HG03025 (cell line): ENCODE data around the gene KDM5C.

ENCODE experiments used
- ATAC-seq: cut with Tn5 transposase; IDR thresholded peaks from one replicate; pipeline ENCODE4 v1.9.1; 2021; ENCODE audit warnings: mild to moderate bottlenecking, moderate library complexity; ENCODE audit not compliant: unreplicated experiment, low FRiP score

The KDM5C gene

DNA sequence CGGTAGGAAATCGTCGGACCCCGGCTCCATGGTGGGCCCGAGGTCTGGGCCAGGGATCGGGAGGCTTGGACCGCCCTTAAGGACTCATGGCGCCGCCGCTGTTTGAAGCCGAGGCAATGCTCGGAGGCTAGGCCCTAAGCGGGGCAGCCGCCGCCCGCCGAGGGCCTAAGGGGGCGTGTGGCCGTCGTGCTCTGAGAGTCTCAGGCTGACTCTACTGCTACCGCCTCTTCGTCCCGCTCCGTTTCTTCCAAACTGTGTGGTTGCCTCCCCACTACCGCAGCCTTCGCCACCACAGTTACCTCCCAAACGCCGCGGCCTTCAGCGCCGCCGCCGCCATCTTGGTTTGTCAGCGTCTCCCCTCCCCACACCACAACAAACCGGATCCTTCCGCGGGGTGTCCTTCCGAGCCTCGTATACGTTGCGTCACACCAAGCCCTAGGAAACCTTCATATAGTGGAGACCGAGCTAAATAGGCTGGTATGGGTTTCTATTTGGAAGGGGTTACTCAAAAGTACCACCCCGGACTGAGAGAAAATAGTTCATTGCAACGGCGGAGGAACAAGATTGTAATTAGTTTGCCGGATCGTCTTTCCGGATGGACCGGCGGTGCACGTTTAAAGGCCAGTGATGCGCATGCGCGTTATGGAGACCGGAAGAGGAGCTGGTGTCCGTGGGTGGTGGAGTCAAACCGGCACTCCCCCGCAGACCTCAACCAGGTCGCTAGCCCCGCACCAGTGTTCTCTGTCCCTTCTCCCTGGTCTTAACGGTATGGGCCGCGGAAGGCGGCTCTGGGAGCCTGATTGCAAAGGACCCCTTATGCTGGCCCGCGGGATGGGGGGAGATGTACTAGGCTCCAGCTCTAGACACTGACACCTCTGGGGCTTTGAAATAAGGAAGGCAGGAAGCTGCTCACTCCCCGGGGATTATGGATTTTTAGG is at the start of gene KDM5C:
KDM5C (minus strand) TSS at position 348 of the 938 bp plus-strand sequence; CDS start at position 30, 318 bp downstream.
- peak; percentile 64 for ATAC-seq

DNA sequence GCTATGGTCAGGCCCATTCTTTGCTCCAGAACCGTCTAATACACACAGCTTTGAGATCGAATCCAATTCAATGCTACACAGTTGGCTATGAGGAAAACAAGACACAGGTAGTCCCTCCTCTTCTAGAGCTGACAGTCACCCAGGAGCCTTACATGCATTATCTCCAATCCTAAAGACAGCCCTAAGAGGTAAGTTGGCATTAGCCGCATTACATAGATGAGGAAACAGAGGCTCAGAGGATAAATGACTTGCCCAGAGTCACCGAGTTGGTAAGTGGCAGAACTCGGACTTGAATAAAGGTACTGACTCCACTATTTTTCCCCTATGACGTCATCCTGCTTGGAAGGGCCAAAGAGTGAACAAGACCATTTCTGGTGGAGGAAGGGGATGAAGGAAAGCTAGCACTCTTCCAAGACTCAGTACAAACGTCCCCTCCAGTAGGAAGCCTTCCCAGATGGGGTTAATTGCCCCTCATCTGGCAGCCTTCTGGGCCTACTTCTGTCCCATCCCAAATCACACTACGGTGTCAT is 47.9 kb upstream of the KDM5C start:
- no peak for ATAC-seq

DNA sequence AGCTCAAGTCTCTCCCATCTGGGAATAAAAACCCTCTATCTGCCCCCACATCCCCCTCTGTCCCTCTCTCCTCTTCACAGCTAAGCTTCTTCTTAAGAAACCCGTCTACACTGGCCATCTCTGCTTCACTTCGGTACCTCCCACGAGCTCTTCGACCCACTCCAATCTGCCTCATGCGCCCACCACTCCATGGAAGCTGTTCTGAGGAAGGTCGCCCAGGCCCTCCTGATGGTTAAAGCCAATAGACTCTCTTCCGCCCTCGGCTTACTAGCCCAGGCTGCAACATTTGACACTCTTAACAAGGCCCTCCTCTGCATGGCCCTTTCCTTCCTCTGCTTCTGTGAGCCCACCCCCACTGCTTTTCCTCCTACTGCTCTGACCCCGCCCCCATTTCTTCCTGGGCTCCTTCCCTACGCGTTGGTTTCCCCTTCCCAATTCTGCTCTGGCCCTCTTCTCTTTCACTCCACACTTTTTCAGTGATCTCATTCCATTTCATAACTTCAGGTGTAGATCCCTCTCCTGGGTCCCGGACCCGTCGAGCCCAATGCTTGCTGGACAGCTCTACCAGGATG is 44.6 kb upstream of the KDM5C start:
- ATAC-seq, result no peak

DNA sequence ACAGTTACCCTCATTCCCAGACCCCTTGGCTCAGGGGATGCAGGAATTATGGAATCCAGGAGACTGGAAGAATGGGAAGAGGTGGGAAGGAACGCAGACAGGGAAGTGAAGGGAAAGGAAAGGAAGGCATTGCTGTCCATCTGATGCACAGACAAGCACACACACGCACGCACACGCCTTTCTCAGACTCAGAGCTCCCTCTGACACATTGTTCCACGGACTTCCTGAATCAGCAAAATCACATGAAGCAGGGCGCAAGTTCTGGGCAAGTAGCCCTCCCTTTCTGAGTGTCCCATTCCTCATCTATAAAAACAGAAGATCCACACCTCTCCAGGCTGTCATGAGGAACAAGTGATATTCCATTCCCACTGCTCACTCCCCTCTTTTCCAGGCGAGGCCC is 43.2 kb upstream of the KDM5C start:
- no peak for ATAC-seq

DNA sequence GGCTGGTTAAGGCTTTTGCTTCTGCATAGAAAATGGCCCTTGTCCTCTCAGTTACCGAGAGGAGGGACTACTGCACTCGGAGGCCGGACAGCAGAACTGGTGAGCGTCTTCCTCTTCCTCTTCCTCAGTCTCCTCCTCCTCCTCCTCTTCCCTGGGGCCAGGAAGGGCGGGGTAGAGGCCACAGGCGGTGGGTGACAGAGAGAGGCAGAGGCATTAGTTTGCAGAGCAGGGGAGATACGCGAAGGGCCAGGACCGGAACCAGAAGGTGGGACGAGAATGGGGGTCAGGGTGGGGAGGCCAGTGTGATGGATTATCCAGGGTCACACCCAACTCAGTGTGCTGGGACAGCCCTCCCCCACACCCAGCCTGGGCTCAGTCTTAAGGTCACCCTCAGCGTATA is 41.9 kb upstream of the KDM5C start:
- ATAC-seq, result no peak

DNA sequence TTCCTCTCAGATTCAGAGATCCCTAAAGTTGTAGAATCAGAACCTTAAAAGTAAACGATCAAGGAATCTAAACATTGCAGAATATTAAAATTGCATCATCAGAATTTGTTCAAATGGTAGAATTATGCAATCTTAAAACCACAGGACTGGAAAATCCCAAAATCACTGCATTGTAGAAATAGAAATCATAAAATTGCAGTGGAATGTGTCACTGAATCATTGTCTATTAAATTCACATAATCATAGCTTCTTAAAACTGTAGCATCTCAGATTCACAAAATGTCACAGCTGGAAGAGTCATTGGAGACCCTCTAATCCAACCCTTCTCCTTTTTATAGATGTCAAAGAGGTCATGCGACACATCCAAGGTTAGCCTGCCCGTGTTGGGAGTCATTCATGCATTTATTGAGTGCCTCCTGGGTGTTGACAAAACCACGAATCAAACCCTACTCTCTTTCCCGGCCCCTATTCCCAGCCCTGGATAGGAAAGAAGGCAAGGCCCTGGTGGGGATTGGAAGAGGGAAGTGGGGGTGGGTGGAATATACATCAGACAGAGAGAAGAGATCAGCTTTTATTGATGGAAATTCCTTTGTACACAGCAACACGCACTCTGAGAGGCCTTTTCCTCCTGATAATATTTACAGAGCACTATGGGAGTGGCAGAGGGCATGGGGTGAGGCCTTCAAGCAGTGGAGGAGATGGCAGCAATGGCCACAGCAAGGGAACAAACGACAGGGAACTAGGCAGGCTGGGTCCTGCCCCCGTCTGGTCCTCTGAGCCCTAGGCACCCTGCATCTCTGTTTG is 41.0 kb upstream of the KDM5C start:
- no peak for ATAC-seq

DNA sequence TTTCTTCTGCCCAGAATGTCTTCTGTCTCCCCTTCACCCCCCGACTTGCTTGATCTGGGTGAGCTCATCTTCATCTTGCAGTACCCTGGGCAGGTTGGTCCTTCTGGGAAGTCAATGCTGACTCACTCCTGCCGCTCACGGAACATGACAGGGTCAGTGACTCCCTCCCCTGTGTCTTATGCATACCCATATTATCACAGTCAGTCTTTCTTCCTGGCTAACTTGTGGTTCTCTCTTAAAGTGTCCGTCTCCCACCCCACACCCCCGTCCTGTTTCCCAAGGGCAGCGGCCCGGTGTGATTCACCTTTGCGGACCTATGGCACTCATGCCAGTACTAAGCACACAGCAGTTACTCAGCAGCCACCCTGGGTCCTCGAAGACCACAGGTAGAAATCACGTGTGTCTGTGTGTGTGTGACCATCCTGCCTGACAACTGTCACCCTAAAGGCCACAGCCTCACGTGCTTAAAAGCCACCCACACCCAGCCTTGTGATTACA is 38.6 kb upstream of the KDM5C start:
- ATAC-seq, result no peak

DNA sequence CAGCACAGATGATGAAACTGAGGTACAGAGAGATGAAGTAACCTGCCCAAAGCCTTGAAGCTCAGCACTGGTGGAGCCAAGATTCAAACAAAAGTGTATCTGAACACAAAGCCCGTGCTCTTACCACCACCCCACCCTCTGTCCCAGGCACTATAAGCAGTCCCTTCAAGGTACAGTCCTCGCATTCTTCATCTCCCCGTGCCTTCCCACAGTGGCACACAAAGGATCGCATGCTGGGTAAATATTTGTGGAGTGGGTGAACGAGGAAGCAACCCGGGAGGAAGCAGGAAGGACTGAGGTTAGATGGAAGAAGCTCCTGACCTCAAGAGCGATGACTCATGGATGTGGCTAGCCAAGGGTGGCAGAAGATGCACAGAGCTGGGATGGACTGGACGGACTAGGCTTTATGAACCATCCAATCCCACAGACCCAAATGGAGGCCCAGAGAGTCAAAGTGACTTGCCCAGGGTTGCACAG is 37.9 kb upstream of the KDM5C start:
- no peak for ATAC-seq

DNA sequence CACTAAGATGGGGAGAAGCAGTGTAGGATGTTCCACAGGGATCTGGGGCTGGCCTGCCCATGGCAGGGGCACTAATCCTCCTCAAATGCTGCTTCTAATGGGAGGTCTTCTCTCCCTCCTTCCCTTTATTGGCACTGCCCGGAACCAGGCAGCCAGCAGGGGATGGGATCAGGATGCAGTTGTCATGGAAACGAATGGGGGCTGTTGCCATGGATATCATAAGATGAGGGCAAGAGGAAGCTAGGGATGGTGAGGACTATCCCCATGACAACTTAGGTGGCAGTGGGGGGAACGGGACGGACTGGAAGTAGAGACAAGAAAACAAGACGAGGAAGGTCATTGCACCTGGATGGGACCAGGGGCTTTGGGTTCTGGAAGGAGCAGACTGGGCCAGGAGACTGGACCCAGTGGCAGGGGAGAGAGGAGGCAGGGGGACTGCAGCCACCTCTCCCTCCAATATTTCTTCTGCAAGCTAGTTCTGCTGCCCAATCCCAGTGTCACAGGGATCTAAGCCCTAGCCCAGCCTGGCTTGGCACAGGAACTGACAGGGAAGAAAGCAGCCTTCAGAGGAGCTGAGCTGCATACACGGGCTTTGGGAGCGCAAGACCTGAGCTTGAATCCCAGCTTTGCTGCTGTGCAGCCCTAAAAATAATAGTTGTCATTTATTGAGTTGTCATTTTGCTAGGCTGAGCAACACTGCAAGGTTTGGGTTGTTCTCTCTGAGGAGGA is 37.3 kb upstream of the KDM5C start:
- no peak for ATAC-seq

DNA sequence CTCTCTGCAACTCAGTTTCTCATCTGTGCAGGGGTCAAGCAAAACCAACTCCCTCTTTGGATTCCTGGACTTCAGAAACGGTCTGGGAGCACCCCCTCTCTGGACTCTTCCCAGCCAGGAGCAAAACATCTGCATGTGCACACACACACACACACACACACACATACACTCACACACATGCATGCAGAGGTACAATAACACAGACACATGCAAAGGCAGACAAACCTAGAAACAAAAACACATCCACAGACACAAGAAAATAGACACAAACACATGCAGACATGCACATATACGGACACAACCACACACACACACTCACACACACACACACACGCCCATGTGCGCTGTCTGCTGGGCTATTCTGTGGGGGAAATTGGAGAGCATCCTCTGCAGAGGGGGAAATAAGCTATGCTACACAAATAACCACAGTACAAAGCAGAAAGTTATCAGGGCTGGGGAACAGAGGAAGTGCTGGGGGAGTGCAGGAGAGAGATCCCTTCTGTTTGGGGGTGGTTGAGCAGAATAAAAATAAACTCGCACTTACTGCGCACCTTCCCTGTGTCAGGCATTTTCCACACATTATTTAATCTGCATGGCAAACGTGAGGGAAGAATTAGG is 36.5 kb upstream of the KDM5C start:
- no peak for ATAC-seq

DNA sequence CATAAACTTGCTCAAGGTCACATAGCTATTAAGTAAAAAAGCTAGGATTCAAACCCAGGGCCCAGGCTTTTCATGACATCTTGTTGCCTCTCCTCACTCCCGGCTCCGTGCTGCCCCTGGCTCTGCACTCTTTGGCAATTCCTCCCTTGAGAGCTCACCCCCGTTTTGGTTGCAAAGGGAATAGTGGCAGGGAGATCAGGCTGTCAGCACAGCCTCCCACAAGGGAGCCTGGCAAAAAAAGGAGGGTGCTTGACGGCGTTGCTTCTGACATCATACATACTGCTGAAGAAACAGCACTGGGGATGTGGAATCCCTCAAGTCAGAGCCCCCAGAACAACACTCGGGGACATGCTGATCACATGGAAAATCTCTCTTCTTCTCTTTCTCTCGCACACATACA is 35.8 kb upstream of the KDM5C start:
- no peak for ATAC-seq

DNA sequence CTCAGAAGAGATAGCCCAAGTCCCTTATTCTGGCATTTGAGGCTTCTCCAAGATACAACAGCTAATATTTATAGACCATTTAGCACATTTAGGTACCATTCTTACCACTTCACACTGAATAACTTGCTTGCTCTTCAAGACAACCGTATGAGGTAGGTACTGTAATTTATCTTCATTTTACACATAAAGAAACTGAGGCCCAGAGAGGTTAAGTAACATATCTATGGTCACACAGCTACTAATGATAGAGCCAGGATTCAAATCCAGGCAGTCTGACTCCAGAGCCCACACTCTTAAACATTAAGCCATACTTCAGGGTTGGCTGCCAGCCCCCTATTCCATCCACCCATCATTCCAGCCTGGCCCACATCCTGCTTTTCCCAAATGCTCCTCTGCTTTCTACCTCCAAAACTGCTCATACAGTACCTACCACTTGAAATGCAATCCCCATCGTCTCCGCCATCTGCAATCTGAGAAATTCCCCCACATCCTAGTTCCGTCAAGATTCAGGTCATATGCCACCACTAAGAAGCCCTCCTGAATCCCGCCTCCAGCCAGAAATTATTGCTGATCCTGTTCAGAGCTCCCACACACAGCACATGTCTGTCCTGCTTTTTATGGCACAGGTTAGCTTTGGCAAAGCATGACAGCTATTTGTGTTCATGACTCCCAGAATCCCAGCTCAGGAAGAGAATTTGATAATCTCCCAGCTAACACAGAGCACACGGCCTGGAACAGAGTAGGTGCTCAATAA is 32.8 kb upstream of the KDM5C start:
- no peak for ATAC-seq

DNA sequence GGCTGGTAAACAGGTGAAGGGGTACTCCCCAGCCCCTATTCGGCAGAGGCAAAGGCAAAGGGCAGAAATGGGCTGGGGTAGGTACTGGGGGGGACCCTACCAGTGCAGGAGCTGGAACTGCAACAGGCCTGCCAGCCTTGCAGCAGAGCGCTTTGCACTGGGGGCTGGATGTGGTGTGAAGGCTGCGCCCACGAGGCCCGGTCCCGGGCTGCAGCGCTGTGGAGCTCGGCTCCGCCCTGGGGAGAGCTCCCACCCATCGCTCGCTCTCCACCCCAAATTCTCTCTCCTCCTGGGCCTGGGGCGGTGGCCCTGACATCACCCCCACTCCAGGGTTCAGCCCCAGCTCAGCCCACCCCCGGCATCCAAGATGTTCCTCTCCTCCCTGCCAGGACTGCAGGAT is 32.2 kb upstream of the KDM5C start:
- ATAC-seq, result no peak

DNA sequence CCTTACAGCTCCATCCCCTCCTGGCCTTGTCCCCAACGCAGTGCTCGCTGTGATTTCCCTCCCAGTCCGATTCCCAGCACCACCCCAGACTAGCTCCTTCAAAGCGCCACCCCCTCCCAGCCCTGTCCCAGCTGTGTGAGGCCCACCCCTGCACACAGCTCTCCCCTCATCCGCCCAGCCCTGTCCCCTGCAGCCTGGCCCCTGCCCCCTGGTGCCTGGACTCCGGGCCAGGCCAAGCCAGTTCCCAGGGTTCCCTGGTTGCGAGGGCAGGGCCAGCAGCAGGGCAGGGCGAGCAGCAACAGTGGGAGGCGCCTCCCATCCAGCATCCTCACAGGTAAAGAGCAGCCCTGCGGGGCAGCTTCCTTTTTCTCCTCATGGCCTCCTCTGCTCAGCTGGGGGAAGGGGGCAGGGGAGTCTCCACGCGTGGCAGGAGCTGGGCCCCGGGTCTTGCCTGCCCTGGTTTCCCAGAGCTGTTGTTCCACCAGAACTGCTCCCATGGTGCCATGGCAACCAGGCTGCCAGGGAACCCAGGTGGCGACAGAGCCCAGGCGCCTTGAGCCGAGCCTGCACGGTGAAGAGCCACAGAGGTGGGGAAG is 31.5 kb upstream of the KDM5C start:
- no peak for ATAC-seq

DNA sequence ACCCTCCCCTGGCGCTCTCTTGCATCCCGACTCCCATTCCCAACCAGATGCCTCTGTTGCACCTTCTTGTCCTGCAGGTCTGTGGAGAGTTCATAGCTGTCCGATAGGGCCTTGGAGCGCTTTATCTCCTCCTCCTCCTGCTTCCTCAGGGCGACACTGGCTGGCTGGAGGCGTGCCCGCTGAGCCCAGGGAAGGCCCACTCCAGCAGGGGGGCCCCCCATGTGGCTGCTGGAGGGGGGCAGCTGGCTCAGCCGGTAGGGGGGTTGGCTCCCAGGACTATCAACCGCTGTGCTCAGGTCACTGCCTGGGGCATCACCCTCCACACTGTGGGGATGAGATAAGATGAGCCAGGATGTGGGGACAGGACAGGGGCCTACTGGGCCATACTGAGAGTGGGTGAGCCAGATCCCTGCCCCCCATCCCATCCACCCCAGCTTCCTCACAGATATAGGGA is 30.8 kb upstream of the KDM5C start:
- no peak for ATAC-seq

DNA sequence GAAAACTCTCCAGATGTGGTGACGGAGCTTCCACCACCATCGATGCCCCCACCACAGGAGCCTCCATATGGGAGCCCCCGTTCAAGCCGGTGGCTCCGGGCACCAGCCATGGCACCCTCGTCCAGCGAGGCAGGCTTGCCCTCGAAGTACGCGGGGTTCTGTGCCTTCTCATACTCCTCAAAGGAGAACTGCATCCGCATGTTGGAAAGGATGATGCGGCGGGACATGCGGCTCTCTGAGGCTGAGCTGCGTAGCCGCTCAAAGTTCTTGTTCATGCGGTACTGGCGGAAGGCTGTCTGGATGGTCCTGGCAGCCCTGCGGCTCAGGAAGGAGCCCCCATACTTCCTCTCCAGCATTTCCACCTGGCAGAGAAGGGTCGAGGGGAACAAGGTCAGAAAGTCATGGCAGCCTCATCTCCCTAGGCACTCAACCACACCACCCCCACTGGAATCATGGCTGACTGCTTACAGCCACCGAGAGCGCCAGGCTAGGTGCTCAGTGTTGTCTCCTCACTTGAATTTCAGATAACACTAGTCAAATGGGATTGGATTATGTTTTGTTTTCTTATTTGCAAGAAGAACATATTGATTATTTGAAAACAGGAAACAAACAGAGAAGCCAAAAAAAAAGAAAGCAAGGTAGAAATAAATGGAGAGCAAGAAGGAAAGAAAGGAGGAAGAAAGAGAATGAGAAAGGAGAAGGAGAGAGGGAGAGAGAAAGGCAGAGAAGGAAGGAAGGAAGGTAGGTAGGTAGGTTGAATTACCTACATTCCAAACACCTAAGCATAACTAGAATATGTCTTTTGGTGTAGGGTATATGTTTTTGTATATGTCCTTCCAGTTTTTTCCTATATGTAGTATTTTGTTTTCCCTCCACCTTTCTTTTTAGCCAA is 29.8 kb upstream of the KDM5C start:
- no peak for ATAC-seq

DNA sequence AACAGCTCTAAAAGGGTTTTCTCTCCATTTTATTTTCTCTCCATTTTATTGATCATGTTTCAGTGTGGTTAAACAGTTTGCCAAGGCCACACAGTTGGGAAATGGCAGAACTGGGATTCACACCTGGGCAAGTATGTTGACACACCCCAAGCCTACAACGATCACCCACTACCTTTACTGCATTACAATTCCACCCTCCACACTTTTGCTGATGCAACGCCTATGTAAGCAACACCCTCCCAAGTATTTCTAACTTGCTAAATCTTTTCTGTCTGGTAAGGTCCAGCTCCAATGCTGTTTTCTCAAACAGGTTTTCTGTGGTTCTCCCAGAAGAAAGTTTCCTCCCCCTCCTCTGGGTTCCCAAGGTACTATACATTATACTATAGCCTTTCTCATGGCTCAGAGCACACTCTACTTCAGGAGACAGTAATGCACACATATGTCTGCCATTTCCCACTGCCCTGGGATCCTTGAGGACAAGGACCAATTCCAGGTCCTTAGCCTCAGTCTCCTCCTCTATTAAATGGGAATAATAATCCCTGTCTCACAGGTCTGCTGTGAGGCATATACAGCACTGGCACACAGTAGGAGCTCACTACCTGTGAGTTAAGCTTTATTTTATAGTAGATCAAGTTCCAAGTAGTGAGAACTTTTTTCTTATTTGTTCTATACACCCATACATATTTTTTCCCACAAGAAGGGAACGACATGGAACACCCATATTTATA is 28.4 kb upstream of the KDM5C start:
- no peak for ATAC-seq
